ENCODE measurements around the gene UGCG. TPM values are rescaled to one million over a fixed set of nuclear protein-coding genes. Genes with fewer than 3 reads are reported as not detected.

The UGCG gene
- total and polyA plus RNA-seq, 2 donors (not counting 1 experiment from before 2014, with no cell fraction given), result 23.9 to 53.5 TPM

GRCh38 chr9:111966861-111967291, 70.3 kb downstream of the UGCG start:
- TF ChIP-seq EZH2 (IDR thresholded peaks at IDR 0.05; ENCODE audit: borderline replicate concordance, insufficient read depth, low read depth, low read length, poor library complexity, severe bottlenecking) (no peak), CTCF (IDR thresholded peaks at IDR 0.05) (no peak)
- Histone ChIP-seq H3K9ac (ENCODE audit: low read length) (no peak overlapping the region), H2AFZ (ENCODE audit: insufficient read depth, low read depth, low read length, poor library complexity, severe bottlenecking) (no peak overlapping the region), H3K27ac (ENCODE audit: low read length in 2 of 2) (no peak overlapping the region), H3K36me3 (replicated peaks in 1 of 2; ENCODE audit: control extremely low read depth in 1 of 2, control insufficient read depth in 1 of 2, extremely low read depth in 1 of 2, insufficient read depth in 2 of 2, low read length in 1 of 2) (no peaks in the 10 kb centered on the region), H3K9me3 (ENCODE audit: control extremely low read depth in 1 of 3, control insufficient read depth in 2 of 3, insufficient read depth in 1 of 3, low read length in 2 of 3) (peaks cover 0 to 3% (median 0%) of the 10 kb centered on the region in 3 donors), H3K4me3 (ENCODE audit: control extremely low read depth in 1 of 5, extremely low read depth in 1 of 5, insufficient read depth in 1 of 5, low read depth in 2 of 5, low read length in 4 of 5) (no peak overlapping the region), H3K27me3 (replicated peaks in 1 of 4; ENCODE audit: control extremely low read depth in 1 of 4, control insufficient read depth in 3 of 4, insufficient read depth in 4 of 4, low read length in 3 of 4) (no peaks in the 10 kb centered on the region), H3K79me2 (ENCODE audit: control insufficient read depth, insufficient read depth, low read length) (no peaks in the 10 kb centered on the region), H4K20me1 (ENCODE audit: control insufficient read depth, insufficient read depth, low read length, poor library complexity, severe bottlenecking) (no peaks in the 10 kb centered on the region), H3K4me1 (ENCODE audit: control insufficient read depth in 2 of 2, insufficient read depth in 2 of 2, low read length in 2 of 2) (peaks cover 0 to 1% of the 10 kb centered on the region in 2 donors), H3K4me2 (replicated peaks; ENCODE audit: low read depth, low read length, poor library complexity, severe bottlenecking) (no peak overlapping the region)
- POLR2A ChIA-PET, result no interaction called here
- no peaks in the 10 kb centered on the region for H3K27me3 Mint-ChIP-seq
- peaks cover 12% of the 10 kb centered on the region for H3K4me1 Mint-ChIP-seq
- H3K27ac Mint-ChIP-seq, result no peak overlapping the region
- DNase-seq (no peak), ATAC-seq (ENCODE audit: low read depth) (no peak)
- WGBS (ENCODE audit: insufficient coverage), result no CpG with 5 or more reads among the region's 1 CpG
- intact Hi-C loops (cut with micrococcal nuclease), result no loop called here
- H3K4me3 Mint-ChIP-seq, result no peak overlapping the region
- H3K9me3 Mint-ChIP-seq (ENCODE audit: insufficient read depth), result no peaks in the 10 kb centered on the region
- CTCF ChIA-PET, result interaction anchor here (0.6 to 1.5 kb wide), 2 partner anchors 9 to 27 kb away, joined by 3 to 4 read pairs; no protein-coding TSS in a partner anchor

GRCh38 chr9:111967621-111968020, 71.0 kb downstream of the UGCG start:
- Histone ChIP-seq H4K20me1 (ENCODE audit: control insufficient read depth, insufficient read depth, low read length, poor library complexity, severe bottlenecking) (no peaks in the 10 kb centered on the region), H2AFZ (ENCODE audit: insufficient read depth, low read depth, low read length, poor library complexity, severe bottlenecking) (no peak overlapping the region), H3K27ac (ENCODE audit: low read length in 2 of 2) (no peak overlapping the region), H3K79me2 (ENCODE audit: control insufficient read depth, insufficient read depth, low read length) (no peaks in the 10 kb centered on the region), H3K4me3 (ENCODE audit: control extremely low read depth in 1 of 5, extremely low read depth in 1 of 5, insufficient read depth in 1 of 5, low read depth in 2 of 5, low read length in 4 of 5) (no peak overlapping the region), H3K27me3 (replicated peaks in 1 of 4; ENCODE audit: control extremely low read depth in 1 of 4, control insufficient read depth in 3 of 4, insufficient read depth in 4 of 4, low read length in 3 of 4) (no peaks in the 10 kb centered on the region), H3K36me3 (replicated peaks in 1 of 2; ENCODE audit: control extremely low read depth in 1 of 2, control insufficient read depth in 1 of 2, extremely low read depth in 1 of 2, insufficient read depth in 2 of 2, low read length in 1 of 2) (no peaks in the 10 kb centered on the region), H3K4me1 (ENCODE audit: control insufficient read depth in 2 of 2, insufficient read depth in 2 of 2, low read length in 2 of 2) (no peaks in the 10 kb centered on the region), H3K9ac (ENCODE audit: low read length) (no peak overlapping the region), H3K4me2 (replicated peaks; ENCODE audit: low read depth, low read length, poor library complexity, severe bottlenecking) (no peak overlapping the region), H3K9me3 (ENCODE audit: control extremely low read depth in 1 of 3, control insufficient read depth in 2 of 3, insufficient read depth in 1 of 3, low read length in 2 of 3) (peaks cover 0 to 3% (median 0%) of the 10 kb centered on the region in 3 donors)
- intact Hi-C loops (cut with micrococcal nuclease), result no loop called here
- Mint-ChIP-seq H3K27me3 (no peaks in the 10 kb centered on the region), H3K4me1 (peaks cover 13% of the 10 kb centered on the region), H3K4me3 (no peak overlapping the region), H3K9me3 (ENCODE audit: insufficient read depth) (no peaks in the 10 kb centered on the region), H3K27ac (no peak overlapping the region)
- ChIA-PET CTCF (interaction anchor here (0.8 to 1.5 kb wide), 2 partner anchors 9 kb away, joined by 3 read pairs; no protein-coding TSS in a partner anchor), POLR2A (no interaction called here)
- DNase-seq (no peak), ATAC-seq (ENCODE audit: low read depth) (no peak)
- TF ChIP-seq EZH2 (IDR thresholded peaks at IDR 0.05; ENCODE audit: borderline replicate concordance, insufficient read depth, low read depth, low read length, poor library complexity, severe bottlenecking) (no peak), CTCF (IDR thresholded peaks at IDR 0.05) (no peak)
- WGBS (ENCODE audit: insufficient coverage), result no CpG with 5 or more reads among the region's 3 CpGs

Measured in B cell (primary cell).